ENCODE measurements around the gene PDIA3.
A peak's percentile ranks its signal among the peaks of the same experiment; 100 is the strongest.
"Not testable (repeated sequence)": the region's sequence is repeated elsewhere in the genome, so short reads cannot be mapped to it uniquely, and the experiment has no call there.

PDIA3 gene

DNA sequence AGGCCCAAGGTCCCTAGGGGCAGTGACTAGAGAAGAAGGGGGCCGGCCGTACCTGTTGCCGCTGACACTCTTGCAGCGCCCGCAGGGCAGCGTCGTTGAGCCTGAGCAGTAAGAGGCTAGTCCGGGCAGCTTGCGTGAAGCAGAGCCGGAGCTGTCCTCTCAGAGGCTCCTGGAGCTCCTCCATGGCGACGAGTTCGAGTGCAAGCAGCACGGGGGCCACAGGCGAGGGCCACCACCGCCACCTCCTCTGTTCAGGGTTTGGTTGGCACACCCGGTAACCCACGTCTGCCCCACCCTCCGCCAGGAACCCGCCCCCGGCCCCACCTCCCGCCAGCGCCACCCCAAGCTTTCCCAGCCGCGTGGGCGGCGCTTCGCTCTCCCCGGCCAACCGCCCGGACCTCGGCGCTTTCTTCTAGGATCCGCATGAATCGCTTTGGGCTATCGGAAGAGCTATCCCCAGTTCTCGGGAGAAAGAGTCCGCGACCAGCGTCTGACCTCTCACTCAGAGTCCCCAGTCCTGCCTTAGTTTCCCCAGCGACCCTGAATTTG lies 30.6 kb downstream of the PDIA3 start, which contains the start of gene ELL3:
Gene ELL3, minus strand, starts transcription at position 249 of the 549 bp plus-strand sequence. Its CDS starts 65 bp downstream, at position 184.
- peak; percentile 60 for DNase-seq

DNA sequence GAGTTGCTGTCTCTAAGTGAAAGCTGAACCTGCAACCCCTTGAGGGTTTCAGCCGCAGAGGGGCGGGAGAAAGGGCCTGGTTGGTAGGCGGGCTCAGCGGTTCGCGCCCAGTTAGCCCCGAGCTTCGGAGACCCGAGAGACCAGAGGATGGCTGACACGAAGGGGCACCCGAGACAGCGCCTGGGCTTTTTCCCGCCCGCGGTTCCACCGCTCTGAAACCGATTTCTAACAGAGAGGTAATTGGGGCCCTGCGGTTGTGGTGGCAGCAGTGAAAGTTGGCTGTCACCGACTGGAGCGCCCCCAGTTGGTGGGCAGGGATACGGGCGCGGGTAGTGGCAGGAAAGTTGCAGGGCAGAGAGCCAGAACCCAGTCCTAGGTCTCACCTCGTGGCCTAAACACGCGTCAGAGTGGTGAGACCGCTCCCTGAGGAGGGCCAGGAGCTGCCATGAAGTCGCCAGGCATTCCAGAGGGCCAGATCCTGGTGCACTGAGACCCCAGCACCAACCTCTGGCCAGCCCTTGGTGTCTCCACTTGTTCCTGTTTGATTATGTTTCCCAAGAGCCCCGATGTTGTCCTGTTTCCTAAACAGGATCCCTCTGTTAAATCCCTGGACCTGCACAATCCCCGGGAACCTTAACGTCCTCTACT lies 31.2 kb downstream of the PDIA3 start:
- DNase-seq: peak; percentile 46

DNA sequence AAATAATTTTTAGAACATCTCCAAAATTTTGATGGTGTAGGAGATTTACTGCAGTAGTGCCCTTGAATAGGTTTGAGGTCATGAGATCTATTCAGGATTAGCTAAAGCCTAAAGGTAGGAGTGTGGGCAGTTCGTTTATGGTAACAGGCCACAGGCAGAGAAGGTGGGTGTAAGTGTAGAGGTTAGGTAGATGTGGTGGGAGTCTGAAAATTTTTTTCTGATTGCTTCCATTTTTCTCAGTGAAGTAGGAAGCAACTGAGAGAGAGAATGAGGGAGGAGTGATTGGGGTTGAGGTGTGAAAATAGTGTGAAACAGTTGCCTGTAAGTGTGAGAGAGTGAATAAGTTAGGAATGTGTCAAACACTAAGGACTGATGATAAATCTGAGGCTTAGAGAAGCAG lies 32.8 kb downstream of the PDIA3 start:
- no peak for DNase-seq

DNA sequence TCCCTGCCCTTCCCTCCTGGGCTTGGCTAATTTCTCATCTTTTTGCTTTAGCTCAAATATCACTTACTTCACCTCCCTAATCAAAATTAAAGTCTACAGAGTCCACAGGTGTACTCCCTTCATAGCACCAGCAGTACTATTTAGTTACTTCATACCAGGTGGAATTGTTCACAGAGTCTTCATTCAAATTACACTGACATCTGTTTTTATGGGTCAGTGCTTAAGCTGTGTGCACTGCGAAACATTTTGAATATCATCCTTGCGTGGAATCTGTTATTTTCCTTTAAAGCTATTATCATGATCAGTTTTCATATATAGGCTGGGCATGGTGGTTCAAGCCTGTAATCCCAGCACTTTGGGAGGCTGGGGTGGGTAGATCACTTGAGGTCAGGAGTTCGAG lies 43.2 kb downstream of the PDIA3 start:
- no peak for DNase-seq

DNA sequence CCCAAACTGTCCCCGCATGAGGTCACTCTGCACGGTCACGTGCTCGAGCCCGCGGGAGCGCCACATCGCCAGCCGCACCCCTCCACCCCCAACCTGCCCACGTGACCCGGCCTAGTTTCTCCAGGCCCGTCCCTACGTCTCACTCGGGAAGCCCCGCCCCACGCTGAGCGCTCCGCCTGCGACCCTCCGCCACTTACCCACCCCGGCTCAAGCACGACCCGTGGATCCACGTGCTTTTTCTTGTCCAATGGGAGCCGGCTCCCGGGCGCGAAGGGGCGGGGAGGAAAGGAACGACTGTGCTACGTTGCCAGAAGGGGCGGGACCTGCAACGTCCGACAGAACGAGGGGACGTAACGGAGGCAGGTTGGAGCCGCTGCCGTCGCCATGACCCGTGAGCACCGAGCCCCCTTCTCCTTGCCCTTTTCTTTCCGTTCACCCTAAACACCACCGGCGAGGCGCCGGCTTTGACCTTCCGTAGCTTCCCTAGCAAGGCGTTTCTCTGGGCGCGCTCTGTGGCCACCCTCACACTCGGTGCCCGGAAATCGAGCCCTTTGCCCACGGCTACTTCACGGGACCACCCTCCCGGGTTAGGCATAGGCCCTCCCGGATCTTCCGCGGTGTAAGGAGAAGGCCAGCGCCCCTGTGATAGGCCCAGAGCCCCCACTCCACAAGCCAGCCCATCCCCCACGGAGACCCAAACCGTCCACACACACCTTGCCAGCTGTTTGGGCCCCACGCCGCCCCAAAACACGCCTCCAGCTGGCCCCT lies 45.9 kb downstream of the PDIA3 start, which contains the start of gene SERF2:
Gene SERF2, plus strand, starts transcription at position 328 of the 768 bp plus-strand sequence. Its CDS starts 57 bp downstream, at position 385.
- DNase-seq: peak; percentile 94

DNA sequence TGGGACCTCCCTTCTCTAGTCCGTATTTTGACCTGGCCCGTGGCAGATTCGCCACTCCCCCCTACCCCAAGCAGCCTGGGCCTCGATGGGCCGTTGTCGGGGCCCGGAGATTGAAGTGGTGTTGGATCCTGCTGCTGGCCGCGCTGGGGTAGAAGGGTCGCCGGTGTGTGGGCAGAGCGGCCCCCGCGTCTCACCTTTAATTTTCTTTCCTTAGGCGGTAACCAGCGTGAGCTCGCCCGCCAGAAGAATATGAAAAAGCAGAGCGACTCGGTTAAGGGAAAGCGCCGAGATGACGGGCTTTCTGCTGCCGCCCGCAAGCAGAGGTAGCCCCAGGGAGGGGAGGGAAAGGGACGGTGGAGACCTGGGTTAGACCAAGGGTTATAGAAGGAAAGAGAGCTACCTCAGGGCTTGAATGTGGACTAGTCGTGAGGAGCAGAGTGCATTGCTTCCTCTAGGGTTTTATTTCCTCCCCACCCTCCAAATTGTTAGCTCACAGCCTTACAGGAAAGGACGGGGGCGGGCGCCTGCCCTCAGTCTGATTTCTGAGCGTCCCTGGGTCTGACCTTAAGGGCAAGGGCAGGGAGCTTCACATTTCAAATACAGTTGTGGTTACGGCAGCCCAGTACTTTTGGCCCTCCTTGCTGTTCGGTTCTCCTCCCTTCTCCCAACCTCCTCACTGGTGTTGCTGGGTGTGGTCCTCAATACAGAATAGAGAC lies 46.7 kb downstream of the PDIA3 start:
- no peak for DNase-seq

DNA sequence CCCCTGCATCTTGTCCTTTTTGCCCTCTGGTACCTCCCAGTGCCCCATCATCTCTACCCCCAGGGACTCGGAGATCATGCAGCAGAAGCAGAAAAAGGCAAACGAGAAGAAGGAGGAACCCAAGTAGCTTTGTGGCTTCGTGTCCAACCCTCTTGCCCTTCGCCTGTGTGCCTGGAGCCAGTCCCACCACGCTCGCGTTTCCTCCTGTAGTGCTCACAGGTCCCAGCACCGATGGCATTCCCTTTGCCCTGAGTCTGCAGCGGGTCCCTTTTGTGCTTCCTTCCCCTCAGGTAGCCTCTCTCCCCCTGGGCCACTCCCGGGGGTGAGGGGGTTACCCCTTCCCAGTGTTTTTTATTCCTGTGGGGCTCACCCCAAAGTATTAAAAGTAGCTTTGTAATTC lies 47.4 kb downstream of the PDIA3 start:
- DNase-seq: no peak

DNA sequence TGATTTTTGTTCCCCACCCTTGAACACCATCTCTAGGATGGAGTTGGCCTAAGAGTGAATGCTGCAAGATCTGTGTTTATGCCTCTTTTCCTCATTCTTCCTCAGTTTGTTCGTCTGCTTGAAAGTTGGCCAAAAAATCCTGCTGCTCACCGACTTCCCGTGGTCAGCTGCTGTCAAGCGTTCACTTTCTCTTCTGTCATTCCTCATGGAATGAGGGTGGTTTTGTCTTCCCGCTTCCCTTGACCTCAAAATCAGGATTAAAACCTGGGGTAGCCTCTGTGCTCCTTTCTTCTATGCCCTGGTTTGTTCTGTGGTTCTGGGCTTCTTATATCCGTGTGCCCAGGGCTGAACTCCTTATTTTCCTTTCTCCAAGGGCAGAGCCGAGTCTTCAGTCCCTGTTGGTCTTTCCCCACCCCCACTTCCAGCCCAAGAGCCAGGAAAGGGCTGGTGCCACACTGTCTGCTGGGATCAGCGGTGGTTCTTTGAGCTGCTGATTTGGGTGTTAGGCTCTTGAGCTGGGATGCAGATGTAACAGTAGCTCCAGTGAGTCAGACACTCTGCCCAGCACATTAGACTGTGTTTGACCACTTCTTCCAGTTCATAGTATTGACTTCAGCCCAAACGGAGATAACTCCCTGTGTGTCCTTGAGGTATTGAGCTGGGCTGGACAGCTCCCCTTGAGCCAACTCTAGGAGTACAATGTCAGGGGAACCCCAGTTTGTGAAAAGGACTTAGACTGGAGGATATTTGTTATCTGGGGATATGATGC lies 48.2 kb downstream of the PDIA3 start:
- DNase-seq: no peak

DNA sequence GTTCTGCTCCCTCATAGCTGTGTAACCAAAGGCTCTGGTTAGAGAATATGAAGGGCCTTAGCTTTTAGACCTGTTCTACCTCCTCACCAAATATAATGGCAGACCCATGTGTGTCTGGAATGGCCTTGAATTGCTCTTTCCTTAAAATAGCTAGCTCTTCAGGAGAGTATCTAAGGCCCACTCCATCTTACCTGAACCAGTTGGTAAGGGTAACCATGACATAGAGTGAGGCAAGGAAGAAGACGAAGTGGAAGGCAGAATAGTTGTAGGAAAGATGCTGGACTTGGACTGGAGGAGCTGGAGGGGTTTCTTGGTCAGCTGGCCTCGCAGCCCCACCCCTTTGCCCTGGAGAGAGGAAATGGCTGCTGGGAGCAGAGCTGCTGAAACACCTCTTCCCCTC lies 49.0 kb downstream of the PDIA3 start:
- no peak for DNase-seq

DNA sequence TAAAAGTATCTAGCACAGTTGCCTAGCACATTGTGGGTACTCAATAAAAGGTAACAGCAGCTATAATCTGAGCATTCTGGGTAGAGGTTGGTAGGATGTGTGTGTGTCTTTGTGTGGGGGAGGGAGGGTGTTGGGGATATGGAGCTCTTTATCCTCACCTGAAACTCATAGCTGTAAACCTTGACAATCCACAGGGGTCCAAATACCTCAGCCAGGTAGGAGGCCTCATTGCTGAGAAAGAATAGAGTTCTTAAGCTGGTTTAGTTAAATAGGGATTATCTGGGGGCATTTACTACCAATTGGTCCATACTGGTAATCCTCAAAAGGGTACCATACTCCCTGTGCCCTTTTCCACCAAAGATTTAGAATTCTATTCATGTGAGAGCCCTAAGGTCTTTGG lies 49.8 kb downstream of the PDIA3 start:
- DNase-seq: no peak

DNA sequence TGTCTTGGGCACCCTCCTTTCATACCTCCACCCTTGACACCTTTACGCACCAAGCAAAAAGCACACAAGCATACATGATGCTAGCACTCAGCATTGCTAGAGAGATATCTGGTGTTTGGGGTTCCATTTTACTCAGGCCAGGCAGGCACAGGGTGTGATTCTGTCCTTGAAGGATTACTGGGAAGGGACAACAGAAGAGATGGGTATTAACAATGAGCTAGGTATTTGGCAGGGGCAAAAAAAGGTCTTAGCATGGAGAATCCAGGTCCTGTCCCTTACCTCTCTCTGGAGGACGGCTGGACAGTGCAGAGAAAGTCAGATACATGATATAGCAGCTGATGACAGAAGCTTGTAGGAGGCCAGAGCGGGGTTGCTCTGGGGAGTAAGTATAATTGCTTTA lies 50.3 kb downstream of the PDIA3 start:
- no peak for DNase-seq

DNA sequence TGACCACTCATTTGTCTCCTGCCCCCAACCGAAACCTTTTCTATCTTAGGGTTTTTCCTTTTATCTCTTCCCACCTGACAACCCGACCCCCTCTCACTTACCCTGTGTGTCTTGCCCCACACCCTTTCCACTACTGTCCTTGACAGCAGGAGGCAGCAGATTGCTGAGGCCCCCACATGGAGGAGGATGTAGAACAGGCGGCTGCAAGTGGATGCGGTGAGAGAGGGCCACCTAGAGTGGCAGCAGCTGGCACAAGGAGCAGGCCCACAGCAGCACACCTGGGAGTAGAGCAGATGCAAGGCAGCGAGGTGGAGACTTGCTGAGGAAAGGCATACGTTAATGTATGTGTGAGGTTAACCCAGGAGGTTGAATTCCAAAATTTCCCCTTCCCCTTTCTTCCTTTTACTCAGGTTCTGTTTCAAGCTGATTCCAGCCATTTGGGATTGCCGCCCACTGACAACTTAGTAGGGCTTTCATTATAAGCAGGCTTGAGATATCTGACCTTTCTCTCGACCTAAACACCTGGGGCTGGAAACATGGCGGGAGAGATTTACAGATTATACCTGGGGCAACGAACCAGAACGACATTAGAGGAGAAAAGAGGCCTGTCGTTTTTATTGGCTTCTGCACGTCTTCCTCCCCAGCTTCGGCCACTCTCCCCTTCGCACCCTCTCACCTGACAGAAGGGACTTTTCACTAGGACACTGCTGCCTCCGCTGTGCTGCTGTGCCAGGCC lies 53.1 kb downstream of the PDIA3 start:
- no peak for DNase-seq

DNA sequence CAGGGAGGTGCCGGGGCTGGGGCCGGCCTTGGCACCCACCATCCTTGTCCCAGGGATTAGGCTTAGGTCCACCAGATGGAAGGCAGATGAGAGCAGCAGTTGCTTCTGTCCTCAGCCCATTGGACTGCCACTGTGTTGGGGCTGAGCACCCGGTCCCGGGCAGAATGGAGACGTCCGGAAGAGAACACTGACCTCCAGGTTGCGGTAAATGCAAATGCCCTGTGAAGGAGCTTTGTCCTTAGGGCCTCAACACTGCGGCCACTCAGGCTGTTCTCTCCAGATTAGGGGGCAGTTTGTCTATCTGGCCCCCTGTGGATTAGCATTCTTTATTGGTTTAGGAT lies 53.7 kb downstream of the PDIA3 start, which contains the start of gene SERINC4:
Gene SERINC4, minus strand, starts transcription at position 276 of the 341 bp plus-strand sequence. Its CDS starts 234 bp downstream, at position 42.
- DNase-seq: no peak

DNA sequence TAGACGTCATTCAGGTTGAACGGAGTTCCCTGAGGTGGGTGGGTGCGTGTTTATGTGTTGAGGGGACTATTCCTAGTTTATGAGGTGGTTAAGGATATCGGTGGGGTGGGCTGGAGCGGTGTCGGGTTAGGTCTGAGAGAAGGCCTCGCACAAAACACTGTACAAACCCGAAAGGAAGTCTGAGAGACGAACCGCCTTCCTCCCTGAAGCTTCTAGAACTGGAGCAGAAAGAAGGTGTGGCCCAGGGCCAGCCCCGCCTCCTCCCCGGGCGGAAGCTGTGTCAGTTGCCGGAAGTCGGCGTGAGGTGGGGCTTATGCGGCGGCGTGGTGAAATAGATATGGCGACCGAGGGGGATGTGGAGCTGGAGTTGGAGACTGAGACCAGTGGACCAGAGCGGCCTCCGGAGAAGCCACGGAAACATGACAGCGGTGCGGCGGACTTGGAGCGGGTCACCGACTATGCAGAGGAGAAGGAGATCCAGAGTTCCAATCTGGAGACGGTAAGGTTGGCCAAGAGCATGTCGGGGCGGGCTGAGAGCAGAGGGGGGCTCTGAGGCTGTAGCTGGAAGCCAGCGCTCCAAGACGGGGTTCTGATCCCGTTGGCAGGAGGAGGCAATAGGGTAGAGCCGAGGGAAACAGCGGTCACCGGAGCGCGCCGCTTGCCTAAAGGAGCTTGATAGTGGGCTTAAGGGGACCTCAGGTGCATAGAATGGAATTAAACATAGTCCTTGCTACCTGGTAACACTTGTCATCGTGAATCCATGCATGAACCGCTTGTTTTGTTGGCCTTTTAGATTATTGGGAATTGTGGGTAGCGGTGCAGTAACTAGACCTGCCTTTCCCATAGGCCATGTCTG lies 54.3 kb downstream of the PDIA3 start, which contains the start of gene HYPK:
Gene HYPK, plus strand, starts transcription at position 314 of the 856 bp plus-strand sequence. Its CDS starts 24 bp downstream, at position 338.
- peak; percentile 65 for DNase-seq

DNA sequence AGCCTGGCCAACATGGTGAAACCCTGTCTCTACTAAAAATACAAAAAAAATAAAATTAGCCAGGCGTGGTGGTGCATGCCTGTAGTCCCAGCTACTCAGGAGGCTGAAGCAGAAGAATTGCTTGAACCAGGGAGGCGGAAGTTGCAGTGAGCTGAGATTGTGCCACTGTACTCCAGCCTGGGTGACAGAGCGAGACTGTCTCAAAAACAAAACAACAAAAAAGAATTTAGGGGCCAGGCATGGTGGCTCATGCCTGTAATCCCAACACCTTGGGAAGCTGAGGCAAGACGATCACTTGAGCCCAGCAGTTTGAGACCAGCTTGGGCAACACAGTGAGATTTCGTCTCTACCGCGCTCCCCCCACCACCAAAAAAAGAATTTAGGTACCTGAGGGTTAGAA lies 56.4 kb downstream of the PDIA3 start:
- not testable (repeated sequence) for DNase-seq

DNA sequence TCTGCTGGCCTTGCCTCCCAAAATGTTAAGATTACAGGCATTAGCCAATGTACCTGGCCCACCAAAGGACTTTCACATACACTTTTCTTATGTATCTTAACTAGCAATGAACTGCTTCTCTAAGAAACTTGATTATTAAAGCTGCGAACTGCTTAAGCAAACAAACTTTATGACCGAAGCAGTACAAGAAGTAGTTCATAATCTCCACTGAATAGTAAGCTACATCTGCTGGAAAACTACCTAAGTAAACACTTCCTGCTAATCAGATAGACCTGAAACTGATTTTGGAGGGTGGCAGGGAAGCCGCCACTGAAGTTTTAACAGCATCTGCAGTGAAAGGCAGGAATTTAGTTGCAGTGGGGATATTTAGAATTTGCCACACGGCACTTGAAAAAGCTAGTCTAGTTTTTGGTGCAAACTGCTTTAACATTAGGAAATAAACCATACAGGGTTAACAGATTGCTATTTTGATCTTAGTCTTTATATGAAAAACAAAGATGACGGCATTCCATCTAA lies 62.3 kb downstream of the PDIA3 start:
- DNase-seq: no peak

DNA sequence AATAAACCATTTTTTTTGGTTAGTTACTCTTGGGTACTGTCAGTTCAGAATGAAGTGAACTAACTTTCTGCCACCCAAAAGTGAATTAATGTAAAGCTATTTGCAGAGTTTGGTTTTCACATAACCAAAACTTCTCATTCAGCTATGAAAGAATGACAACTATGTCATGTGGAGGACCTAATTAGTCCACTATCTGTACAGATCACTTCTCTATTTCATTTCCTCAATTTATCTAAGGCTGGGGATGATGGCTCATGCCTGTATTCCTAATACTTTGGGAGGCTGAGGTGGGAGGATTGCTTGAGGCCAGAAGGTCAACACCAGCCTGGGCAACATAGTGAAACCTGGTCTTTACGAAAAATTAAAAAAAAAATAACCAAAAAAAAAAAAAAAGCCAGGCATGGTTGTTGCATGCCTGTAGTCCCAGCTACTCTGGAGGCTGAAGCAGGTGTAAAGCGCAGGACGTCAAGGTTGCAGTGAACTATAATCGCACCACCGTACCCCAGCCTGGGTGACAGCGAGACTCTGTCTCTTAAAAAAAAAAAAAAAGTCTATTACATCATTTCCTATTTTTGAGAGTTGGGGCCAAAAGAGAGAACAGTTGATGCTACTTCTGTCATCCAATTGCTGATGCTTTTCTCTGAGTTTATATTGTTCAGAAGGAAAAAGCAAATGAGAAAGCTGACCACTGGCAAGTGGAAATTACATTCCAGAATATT lies 62.9 kb downstream of the PDIA3 start:
- no peak for DNase-seq

DNA sequence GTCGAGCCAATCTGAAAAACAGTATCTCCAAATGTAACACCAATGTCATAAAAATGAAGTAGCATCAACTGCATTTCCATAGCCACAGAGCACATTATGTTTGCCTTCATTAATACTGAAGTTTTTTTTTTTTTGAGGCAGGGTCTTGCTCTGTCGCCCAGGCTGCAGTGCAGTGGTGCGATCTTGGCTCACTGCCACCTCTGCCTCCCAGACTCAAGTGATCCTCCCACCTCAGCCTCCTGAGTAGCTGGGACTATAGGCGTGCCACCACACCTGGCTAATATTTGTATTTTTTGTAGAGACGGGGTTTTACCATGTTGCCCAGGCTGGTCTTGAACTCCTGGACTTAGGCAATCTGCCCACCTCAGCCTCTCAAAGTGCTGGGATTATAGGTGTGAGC lies 68.8 kb downstream of the PDIA3 start:
- not testable (repeated sequence) for DNase-seq

DNA sequence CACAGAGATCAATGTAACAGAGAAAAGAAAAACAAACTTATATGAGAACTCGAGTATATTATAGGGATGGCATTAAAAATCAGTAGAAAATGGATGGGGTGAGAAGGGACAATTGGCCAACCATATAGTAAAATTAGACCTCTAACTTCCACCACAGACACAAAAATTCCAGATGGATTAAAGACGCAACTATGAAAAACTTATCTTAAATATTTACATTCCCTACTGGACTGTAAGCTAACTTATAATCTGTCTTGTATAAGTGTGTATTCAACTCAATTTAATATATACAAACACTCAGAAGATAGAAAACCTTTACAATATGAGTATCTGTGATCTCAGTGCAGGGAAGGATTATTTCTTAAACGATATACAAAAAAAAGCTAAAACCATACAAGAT lies 75.3 kb downstream of the PDIA3 start:
- no peak for DNase-seq
